ENCODE results near the gene GRIN2D.

DNA sequence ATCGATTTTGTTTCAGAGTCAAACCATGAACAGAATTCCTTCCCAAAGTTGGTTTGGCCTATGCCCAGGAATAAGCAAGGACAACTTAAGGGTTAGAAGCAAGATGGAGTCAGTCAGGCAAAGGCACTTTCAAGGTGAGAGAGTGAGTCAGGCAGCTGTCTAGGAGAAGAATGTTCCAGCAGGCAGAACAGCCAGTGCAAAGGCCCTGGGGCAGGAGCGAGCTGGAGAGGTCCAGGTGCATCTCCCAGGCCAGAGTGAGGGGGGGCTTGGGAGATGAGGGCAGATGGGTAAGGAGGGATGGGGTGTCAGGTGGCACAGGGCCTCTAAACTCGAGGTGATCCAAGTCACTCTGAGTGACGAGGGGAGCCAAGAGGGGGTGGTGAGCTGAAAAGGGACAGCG is 43.1 kb downstream of the GRIN2D start:
- TF ChIP-seq POLR2AphosphoS5 (IDR thresholded peaks at IDR 0.05; ENCODE audit: borderline replicate concordance, low read depth, low read length) (no peak), EZH2 (IDR thresholded peaks at IDR 0.05) (no peak), FOXP2 (optimal IDR thresholded peaks at IDR 0.05; ENCODE audit: control extremely low read depth, extremely low read length, insufficient read depth) (no peak)
